HAP-1 (cell line): Measurements from ENCODE around the gene NGF.
"Not testable (repeated sequence)": the region's sequence is repeated elsewhere in the genome, so short reads cannot be mapped to it uniquely, and the experiment has no call there.

Source experiments
- DNase-seq, 2 experiments: peaks; one replicate each; pipeline ENCODE4 v3.0.0-alpha.2; 2016 to 2020; ENCODE audit warnings: low spot score in 2 of 2
- H3K27me3 ChIP-seq: fragments of 250-450 bp; sonication (Bioruptor Pico); 2 replicates; pipeline ENCODE4 v1.5.1; 2020; ENCODE audit warnings: low read depth, mild to moderate bottlenecking, moderate library complexity
- H3K36me3 ChIP-seq: fragments of 250-450 bp; sonication (Bioruptor Pico); replicated peaks from 2 replicates; pipeline ENCODE4 v1.5.1; 2020; ENCODE audit warnings: mild to moderate bottlenecking
- H3K4me1 ChIP-seq: fragments of 250-450 bp; sonication (Bioruptor Pico); 2 replicates; pipeline ENCODE4 v1.5.1; 2020; ENCODE audit warnings: mild to moderate bottlenecking
- H3K4me3 ChIP-seq: fragments of 250-450 bp; sonication (Bioruptor Pico); 2 replicates; pipeline ENCODE4 v1.5.1; 2020; ENCODE audit warnings: mild to moderate bottlenecking, moderate library complexity
- H3K9me3 ChIP-seq: fragments of 250-450 bp; sonication (Bioruptor Pico); 2 replicates; pipeline ENCODE4 v1.5.1; 2020; ENCODE audit warnings: mild to moderate bottlenecking, moderate library complexity
- in situ Hi-C: fragments of 300-500 bp; cut with MboI; formaldehyde crosslinking; loops from 3 replicates; pipeline ENCODE4 v1.14.3; 2020; ENCODE audit warnings: low sequenced_read_pairs, inconsistent platforms, mixed read lengths

The NGF gene

DNA sequence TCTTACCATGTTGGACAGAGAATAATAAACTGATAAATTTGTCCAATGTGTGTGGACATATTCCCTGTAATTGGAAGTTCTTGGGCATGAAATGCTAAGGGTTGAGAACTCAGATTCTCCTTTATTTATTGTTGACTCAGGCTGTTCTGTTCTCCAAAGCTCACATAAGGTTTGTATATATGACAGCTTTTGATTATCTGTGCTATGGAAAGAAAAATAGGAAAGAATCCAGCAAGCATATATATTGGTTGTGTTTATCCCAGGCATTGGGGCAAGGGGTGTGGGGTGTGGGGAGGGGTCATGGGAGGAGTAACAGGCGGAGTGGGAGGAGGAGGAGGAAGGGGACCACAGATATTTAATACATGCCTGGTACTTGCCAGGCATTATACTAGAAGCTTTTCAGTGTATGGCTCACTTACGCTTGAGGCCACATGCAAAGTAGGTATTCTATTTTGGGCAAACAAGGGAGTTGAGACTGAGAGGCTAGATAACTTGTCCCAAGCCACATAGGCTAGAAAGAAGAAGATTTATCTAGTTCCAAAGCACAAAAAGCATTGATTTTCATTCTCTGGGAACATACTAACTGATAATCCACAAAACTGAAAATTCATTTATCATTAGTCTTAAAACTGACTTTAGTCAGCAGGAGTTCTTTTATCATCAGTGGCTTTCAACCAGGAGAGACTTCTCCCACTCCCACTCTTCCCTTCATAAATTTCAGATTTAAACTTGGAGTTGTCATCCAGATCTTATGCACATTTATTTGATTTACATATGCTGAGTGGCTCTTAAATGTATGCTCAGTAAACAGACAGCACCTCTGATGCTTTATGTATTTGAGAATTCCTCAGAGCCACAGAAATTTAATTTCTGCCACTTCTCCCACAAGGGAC is 27.2 kb downstream of the NGF start:
- Histone ChIP-seq H3K9me3 (no peaks in the 10 kb centered on the region), H3K27me3 (no peaks in the 10 kb centered on the region; the same call in 1 of the 2 replicates), H3K4me1 (no peaks in the 10 kb centered on the region), H3K4me3 (no peak overlapping the region), H3K36me3 (no peaks in the 10 kb centered on the region)
- DNase-seq: no peak
- in situ Hi-C loops: no loop called here

DNA sequence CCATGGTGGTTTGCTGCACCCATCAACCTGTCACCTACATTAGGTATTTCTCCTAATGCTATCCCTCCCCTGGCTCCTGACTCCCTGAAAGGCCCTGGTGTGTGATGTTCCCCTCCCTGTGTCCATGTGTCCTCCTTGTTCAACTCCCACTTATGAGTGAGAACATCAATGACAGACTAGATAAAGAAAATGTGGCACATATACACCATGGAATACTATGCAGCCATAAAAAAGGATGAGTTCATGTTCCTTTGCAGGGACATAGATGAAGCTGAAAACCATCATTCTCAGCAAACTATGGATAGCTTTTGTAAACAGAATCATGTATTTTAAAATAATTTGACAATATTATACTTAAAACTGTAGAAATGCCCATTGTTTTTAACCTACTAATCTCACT is 28.5 kb downstream of the NGF start:
- DNase-seq, H3K36me3 ChIP-seq, in situ Hi-C loops, H3K9me3 ChIP-seq, H3K4me1 ChIP-seq, H3K27me3 ChIP-seq, H3K4me3 ChIP-seq: not testable (repeated sequence)

DNA sequence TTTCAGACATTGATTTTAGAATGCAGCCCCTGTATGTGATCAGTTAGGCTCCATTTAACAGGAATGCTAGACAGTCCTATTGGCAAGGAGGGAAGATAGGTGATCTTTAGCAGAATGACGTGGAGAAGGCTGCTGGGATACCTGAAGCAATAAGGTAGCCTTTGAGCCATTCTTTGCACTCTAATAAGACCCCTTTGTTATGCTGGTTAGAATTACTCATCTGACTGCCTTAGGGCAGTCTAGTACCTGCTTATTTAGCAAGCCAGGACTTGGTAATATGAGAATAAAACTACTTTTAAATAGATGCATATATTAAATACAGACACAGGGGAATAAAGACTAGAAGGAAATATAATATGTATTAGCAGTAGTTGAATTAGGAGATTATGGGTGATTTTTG is 29.1 kb downstream of the NGF start:
- in situ Hi-C loops: no loop called here

DNA sequence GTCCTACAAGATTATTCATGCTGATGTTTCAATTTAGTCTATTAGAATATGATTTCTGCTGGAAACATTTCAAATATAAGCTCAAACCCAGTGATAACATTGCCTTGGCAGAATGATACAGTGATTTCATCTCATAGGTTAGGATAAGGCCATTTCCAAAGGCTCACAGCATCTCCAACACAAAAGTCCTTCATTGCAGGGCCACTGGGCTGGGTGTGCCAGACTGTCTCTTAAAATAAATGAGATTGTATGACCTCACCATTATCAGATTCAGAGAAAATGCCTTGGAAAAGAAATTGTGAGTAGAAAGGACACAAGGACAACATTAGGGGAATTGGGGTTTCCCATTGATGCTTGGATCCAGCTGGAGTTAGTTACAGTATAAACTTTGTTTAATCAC is 30.4 kb downstream of the NGF start:
- H3K4me1 ChIP-seq: no peaks in the 10 kb centered on the region

More for the DNA sequence above, 29.1 kb downstream of the NGF start:
- no peak overlapping the region for H3K4me3 ChIP-seq
- no peaks in the 10 kb centered on the region for H3K9me3 ChIP-seq
- no peaks in the 10 kb centered on the region; the same call in 1 of the 2 replicates for H3K27me3 ChIP-seq
- H3K36me3 ChIP-seq: no peaks in the 10 kb centered on the region
- no peaks in the 10 kb centered on the region for H3K4me1 ChIP-seq
- DNase-seq: no peak

DNA sequence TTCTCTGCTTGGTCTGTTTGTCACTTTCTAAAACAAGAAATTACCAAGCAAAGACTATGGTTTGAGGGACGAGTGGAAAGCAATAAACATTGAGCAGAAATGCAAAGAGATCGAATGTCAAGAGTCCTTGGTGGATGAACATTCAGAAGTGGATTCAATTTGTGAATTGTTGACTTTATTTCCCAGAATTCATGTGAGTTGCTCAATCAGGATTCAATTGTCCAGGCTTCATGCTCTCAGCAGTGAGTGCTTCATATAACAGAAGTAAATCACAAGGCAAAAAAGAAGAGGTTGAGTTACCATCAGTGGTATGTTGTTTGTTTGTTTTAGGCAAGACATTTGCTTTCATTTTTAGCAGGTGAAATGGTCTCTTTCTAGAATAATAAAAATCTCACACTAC is 31.9 kb downstream of the NGF start:
- H3K36me3 ChIP-seq: no peaks in the 10 kb centered on the region
- H3K9me3 ChIP-seq: no peaks in the 10 kb centered on the region
- H3K4me1 ChIP-seq: no peaks in the 10 kb centered on the region
- H3K27me3 ChIP-seq: no peaks in the 10 kb centered on the region; the same call in 1 of the 2 replicates
- in situ Hi-C loops: no loop called here
- DNase-seq: no peak
- no peak overlapping the region for H3K4me3 ChIP-seq

More for the DNA sequence above, 30.4 kb downstream of the NGF start:
- DNase-seq: no peak
- in situ Hi-C loops: no loop called here
- no peak overlapping the region for H3K4me3 ChIP-seq
- no peaks in the 10 kb centered on the region; the same call in 1 of the 2 replicates for H3K27me3 ChIP-seq
- no peaks in the 10 kb centered on the region for H3K9me3 ChIP-seq
- H3K36me3 ChIP-seq: no peaks in the 10 kb centered on the region

DNA sequence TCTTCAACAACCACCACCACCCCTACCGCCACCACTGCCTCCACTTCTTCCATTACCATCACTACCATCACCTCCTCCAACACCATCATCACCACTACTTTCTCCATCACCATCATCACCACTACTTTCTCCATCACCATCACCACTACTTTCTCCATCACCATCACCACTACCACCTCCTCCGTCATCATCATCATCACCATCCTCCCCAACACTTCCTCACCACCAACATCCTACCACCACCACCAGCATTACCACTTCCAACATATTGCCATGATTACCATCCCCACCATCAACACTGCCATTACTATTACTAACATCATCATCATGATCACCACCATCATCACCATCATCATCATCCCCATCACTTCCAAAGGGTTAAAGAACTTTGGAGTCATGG is 34.7 kb downstream of the NGF start:
- in situ Hi-C loops: no loop called here
- DNase-seq: no peak
- H3K4me1 ChIP-seq: no peaks in the 10 kb centered on the region

DNA sequence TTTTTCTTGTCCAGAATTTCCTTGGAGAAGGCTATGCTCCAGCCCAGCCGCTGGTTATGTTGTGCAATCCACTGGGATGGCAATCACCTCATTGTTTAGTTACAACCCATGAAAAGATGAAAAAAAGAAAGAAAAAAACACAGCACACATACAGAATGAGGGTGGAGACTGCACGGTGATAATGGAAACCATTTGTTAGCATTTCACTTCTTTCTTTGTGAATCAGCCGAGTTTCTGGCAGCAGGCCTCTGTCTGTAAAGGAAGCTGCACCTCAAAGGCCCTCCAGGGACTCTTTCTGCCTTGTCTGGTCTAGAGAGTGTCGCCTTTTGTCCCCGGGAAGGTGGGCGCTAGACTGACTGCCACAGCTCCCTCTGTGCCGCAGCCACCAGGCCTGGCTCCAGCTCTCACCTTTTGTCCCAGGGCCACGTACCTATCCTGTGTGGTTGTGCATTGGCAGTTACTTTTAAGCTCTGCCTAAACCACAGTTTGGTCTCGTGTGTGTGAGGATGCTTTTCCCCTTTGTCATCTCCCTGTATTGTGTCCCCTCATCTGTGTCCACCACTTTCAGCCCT is 35.6 kb downstream of the NGF start:
- in situ Hi-C loops: no loop called here
- no peaks in the 10 kb centered on the region for H3K4me1 ChIP-seq
- no peaks in the 10 kb centered on the region; the same call in 1 of the 2 replicates for H3K27me3 ChIP-seq
- no peak overlapping the region for H3K4me3 ChIP-seq
- H3K9me3 ChIP-seq: no peaks in the 10 kb centered on the region
- no peaks in the 10 kb centered on the region for H3K36me3 ChIP-seq
- DNase-seq: no peak

More for the DNA sequence above, 34.7 kb downstream of the NGF start:
- Histone ChIP-seq H3K9me3 (no peaks in the 10 kb centered on the region), H3K4me3 (no peak overlapping the region), H3K36me3 (no peaks in the 10 kb centered on the region), H3K27me3 (no peaks in the 10 kb centered on the region; the same call in 1 of the 2 replicates)

DNA sequence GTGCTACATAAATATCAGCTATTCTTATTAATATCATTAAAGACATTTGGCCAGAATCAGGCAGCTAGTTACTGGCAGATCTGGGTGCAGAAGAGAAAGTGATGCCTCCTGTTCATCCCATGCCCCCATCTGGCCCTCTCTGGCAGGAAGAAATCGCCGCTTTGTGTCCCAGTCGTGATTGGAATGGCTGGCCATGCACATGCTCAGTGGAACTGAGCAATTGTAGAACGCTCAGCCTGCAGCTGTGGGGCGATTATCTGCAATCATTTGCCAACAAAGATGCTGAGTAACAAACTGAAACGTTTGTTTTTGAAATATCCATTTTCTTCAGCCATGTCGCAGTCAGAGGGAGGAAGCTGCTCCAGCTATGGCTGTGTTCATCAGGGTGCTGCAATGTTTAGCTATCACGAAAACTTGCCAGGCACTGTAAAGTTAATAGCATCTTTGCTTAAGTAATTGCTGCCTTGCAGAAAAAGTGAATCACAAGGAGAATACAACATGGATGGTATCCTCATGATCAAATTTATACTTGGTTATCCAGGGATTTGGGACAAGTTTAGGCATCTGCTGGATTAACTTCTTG is 36.5 kb downstream of the NGF start:
- Histone ChIP-seq H3K36me3 (no peaks in the 10 kb centered on the region), H3K4me1 (no peaks in the 10 kb centered on the region), H3K4me3 (no peak overlapping the region), H3K9me3 (no peaks in the 10 kb centered on the region), H3K27me3 (no peaks in the 10 kb centered on the region; the same call in 1 of the 2 replicates)
- in situ Hi-C loops: no loop called here
- no peak for DNase-seq

DNA sequence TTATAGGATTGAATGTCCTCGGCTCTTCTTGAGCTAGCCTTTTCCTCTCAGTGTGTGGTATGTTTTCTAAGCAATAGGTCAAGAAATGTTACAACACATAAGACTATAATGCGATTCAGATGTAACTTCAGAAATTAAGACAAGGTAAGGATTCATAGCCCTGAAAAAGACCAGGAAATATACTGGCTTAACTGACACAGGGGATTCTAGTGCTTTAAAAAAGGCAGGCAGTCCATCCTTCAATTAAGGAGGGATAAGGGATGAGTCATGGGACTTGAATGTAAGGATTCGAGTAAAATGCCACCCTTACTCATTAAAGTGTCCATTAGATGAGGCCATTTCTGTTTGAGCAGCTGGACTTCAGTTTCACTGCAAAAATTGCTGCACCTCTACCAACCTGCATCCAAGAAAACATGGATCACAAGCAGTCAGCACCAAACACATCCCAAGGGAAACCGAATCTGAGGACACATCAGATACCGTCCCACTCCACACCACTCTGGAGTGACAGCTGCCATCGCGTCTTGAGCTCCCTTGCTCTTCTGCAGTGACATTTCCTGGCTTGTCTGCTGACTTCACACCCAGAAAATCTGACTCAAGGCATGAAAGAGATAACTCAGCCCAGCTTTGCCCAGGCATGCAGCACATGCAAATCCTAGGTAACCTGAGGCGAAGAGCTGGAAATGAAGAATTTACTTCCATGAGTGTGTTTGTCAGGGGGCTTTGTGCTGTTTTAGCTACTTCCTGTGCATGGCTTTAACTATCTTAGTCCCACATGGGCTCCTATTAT is 37.8 kb downstream of the NGF start:
- H3K36me3 ChIP-seq: no peaks in the 10 kb centered on the region
- H3K4me3 ChIP-seq: no peak overlapping the region
- in situ Hi-C loops: no loop called here
- no peak for DNase-seq
- no peaks in the 10 kb centered on the region for H3K27me3 ChIP-seq
- no peaks in the 10 kb centered on the region; the same call in 1 of the 2 replicates for H3K9me3 ChIP-seq
- H3K4me1 ChIP-seq: no peaks in the 10 kb centered on the region

DNA sequence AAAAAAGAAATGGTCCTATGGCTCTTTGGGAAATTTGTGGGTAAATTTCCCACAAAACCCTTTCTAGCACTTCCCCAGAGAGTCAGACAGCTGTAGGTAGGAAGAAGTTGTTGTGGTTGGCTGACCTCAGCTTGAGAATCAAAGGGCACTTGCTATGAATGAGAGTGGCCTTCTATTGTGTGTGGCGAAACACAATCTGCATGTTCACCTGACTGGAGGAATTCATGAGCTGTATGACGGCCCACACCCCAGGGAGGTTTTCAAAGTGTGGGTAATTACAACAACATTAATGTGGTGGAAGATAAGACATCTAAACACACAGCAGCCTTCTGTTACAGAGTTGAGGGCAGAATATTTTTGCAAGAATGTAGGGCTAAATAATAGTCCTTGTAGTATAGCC is 38.8 kb downstream of the NGF start:
- no peak for DNase-seq
- H3K27me3 ChIP-seq: no peaks in the 10 kb centered on the region
- H3K9me3 ChIP-seq: no peaks in the 10 kb centered on the region; the same call in 1 of the 2 replicates
- H3K36me3 ChIP-seq: no peaks in the 10 kb centered on the region
- no peaks in the 10 kb centered on the region for H3K4me1 ChIP-seq
- no peak overlapping the region for H3K4me3 ChIP-seq
- in situ Hi-C loops: no loop called here

DNA sequence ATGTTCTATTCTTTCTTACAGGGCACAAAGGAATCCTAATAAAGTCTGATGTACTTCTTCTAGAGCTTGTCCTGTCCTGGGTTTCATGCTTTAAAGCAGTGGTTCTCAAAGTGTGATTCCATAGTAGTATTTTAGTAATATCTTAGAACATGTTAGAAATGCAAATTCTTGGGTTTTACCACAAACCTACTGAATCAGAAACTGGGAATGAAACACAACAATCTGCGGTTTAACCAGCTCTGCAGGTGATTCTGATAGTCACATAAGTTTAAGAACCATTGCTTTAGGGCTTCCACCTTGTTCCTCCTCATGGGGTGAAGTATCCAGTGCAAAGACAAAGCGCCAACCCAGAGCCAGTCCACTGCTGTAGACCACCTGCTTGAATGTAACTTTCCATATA is 41.1 kb downstream of the NGF start:
- Histone ChIP-seq H3K4me3 (no peak overlapping the region), H3K4me1 (no peaks in the 10 kb centered on the region), H3K9me3 (no peaks in the 10 kb centered on the region; the same call in 1 of the 2 replicates), H3K27me3 (no peaks in the 10 kb centered on the region), H3K36me3 (no peaks in the 10 kb centered on the region)
- in situ Hi-C loops: no loop called here
- no peak for DNase-seq

DNA sequence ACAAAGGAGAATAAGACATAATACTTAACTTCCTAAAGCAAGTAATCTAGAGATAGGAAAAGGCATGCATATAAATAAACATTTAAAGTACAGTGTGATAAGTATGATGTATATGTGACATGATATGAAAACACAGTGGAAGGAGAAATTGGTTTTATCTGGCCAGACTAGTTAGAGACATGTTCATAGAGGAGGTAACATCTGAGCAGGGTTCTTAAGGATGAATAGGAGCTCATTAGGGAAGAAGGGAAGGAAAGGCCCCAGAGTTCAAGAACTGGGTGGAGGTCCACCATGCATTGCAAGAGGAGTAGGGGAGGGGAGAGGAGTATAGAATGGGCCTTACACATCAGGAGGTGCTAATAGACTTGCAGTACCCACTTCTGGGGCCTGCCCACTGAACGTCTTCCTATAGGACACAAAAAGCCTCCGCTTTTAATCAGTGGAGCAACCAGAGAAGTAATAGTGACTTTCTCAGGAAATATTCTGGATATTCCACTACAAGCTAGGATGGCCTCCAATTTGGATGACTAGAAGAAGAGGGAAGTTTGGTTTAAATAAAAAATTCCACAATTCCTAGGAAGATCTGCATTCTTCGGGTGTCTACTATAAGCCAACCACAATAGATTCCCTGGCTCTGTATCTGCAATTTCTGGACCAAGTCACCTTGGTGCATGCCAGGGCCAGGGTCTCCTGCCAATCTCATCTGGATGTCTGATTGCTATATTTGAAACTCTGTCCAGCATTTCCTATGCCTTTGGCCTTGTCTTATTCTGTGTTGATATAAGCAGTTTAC is 41.9 kb downstream of the NGF start:
- Histone ChIP-seq H3K4me1 (no peaks in the 10 kb centered on the region), H3K36me3 (no peaks in the 10 kb centered on the region), H3K27me3 (no peaks in the 10 kb centered on the region), H3K4me3 (no peak overlapping the region), H3K9me3 (no peaks in the 10 kb centered on the region; the same call in 1 of the 2 replicates)
- DNase-seq: no peak
- in situ Hi-C loops: no loop called here

DNA sequence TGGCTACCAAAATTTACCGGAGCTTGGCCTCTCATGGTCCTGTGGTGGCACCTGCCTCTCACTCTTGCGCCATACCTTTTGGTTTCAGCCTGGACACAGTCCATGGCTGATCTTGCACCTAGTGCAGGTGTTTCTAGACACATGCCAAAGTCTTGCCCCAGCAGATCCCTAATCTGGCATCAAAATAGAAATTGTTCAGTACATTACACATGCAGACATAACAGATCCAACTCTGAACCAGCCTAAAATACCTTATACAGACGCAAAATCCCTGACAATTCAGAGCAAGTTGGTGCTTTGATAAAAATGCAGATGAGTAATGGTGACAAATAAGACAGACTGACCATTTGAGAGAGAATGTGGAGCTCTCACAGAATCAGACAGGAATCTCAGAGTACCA is 44.1 kb downstream of the NGF start:
- no peak for DNase-seq
- H3K4me1 ChIP-seq: no peaks in the 10 kb centered on the region
- H3K36me3 ChIP-seq: no peaks in the 10 kb centered on the region
- H3K9me3 ChIP-seq: no peaks in the 10 kb centered on the region; the same call in 1 of the 2 replicates
- H3K4me3 ChIP-seq: no peak overlapping the region
- H3K27me3 ChIP-seq: no peaks in the 10 kb centered on the region
- in situ Hi-C loops: no loop called here
